ENCODE data around the gene CDK14.

CDK14 gene

GRCh38 chr7:91086200-91086599, 490.1 kb downstream of the CDK14 start:
- Histone ChIP-seq H3K4me3 (ENCODE audit: low read depth, low read length) (no peak overlapping the region), H3K4me1 (no peaks in the 10 kb centered on the region), H3K9me3 (no peaks in the 10 kb centered on the region), H3K27me3 (no peaks in the 10 kb centered on the region), H3K36me3 (no peaks in the 10 kb centered on the region)
- TF ChIP-seq CTCF (IDR thresholded peaks at IDR 0.05; ENCODE audit: low read depth, low read length) = no peak
- DNase-seq = no peak

DNA sequence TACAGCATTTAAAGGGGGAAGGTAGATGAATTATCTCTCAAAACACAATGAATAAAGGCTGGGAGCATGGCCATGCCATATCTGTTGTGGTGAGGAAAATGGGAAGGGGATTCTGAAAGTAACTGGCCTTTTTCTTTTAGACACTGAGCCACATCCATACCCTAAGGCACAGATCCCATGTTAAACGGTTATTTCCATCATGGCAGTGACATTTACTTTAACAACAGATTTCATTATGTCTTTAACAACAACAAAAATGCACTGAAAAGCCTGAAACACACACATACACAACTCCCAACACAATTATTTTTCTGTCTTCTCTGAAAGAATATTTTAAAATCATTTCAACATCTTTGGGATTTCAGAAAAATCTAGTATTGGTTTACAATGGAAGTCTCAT, 492.0 kb downstream of the CDK14 start:
- Histone ChIP-seq H3K9me3 (no peaks in the 10 kb centered on the region), H3K36me3 (no peaks in the 10 kb centered on the region), H3K4me3 (ENCODE audit: low read depth, low read length) (no peak overlapping the region), H3K4me1 (no peaks in the 10 kb centered on the region), H3K27me3 (no peaks in the 10 kb centered on the region)
- DNase-seq = no peak
- TF ChIP-seq CTCF (IDR thresholded peaks at IDR 0.05; ENCODE audit: low read depth, low read length) = no peak

DNA sequence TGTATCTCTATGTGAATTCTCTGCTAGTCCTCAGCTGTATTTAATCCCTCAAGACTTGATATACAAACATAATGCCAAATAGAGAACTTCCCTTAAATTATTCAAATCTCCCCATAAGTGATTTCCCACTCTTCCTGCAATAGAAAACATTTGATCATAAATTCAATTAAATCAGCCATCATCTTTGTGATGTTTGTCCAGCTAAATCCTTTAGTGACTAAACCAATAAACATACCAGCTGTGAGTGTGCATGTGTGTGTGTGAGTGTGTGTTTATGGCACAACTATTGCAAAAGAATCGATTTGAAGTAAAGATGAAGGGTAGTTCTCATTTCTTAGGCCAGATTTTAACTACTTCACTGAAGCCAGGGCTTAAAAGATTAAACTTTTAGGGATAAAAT, 492.6 kb downstream of the CDK14 start:
- H3K27me3 ChIP-seq = no peaks in the 10 kb centered on the region
- no peaks in the 10 kb centered on the region for H3K9me3 ChIP-seq
- DNase-seq = no peak
- H3K36me3 ChIP-seq = no peaks in the 10 kb centered on the region
- H3K4me3 ChIP-seq (ENCODE audit: low read depth, low read length) = no peak overlapping the region
- TF ChIP-seq CTCF (IDR thresholded peaks at IDR 0.05; ENCODE audit: low read depth, low read length) = no peak
- no peaks in the 10 kb centered on the region for H3K4me1 ChIP-seq

DNA sequence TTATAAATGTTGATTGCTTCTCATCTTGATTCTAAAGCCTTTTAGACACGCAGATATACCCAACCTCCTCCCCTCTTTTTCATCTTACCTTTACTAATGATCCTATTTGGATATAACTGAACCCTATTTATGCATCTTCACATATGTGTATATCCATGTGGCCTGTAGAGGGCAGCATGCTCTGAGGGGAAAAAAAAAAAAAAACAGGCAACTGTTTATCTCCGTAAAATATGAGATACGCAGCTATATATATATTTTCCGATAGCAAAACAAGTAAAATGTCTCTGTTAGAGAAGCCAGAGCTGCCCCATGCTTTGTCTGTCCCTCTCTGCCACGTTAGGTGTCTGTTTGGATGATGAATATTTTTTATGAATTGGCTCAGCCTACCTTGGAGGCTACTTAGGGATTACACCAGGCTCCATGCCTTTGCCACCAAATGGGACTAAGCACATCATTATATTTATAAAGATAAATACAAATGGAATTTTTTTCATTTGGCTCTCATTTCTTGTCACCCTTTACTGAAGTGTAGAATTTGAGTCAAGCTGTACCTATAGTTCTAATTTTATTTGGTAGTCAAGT, 493.4 kb downstream of the CDK14 start:
- H3K9me3 ChIP-seq = no peaks in the 10 kb centered on the region
- no peaks in the 10 kb centered on the region for H3K36me3 ChIP-seq
- TF ChIP-seq CTCF (IDR thresholded peaks at IDR 0.05; ENCODE audit: low read depth, low read length) = peak; percentile 78
- DNase-seq = no peak
- no peaks in the 10 kb centered on the region for H3K4me1 ChIP-seq
- H3K4me3 ChIP-seq (ENCODE audit: low read depth, low read length) = no peak overlapping the region
- H3K27me3 ChIP-seq = no peaks in the 10 kb centered on the region

GRCh38 chr7:91090684-91091083, 494.6 kb downstream of the CDK14 start:
- no peak overlapping the region for H3K4me3 ChIP-seq (ENCODE audit: low read depth, low read length)
- H3K27me3 ChIP-seq = no peaks in the 10 kb centered on the region
- no peaks in the 10 kb centered on the region for H3K9me3 ChIP-seq
- no peaks in the 10 kb centered on the region for H3K36me3 ChIP-seq
- H3K4me1 ChIP-seq = no peaks in the 10 kb centered on the region
- no peak for DNase-seq
- no peak for TF ChIP-seq CTCF (IDR thresholded peaks at IDR 0.05; ENCODE audit: low read depth, low read length)

DNA sequence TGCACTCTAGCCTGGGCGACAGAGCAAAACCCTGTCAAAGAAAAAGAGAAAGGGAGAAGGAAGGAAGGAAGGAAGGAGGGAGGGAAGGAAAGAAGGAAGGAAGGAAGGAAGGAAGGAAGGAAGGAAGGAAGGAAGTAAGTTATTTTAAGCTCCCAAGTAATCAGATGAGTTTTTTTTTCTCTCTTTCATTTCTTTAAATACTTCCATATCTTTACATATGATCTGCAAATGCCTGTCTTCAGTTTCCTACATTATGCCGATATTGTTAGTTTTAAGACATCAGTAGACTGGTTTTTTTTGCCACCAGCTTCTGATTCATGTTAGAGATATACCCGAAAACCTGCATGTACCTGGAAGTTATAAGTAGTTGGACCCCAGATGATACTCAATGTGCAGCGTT, 495.5 kb downstream of the CDK14 start:
- DNase-seq = no peak
- no peak overlapping the region for H3K4me3 ChIP-seq (ENCODE audit: low read depth, low read length)

More for the DNA sequence above, 495.5 kb downstream of the CDK14 start:
- TF ChIP-seq CTCF (IDR thresholded peaks at IDR 0.05; ENCODE audit: low read depth, low read length) = no peak
- no peaks in the 10 kb centered on the region for H3K4me1 ChIP-seq
- H3K36me3 ChIP-seq = no peaks in the 10 kb centered on the region
- no peaks in the 10 kb centered on the region for H3K9me3 ChIP-seq
- no peaks in the 10 kb centered on the region for H3K27me3 ChIP-seq

Measured in BE2C (cell line).